CD4-positive, alpha-beta memory T cell (primary cell): ENCODE measurements around the gene S100A3. TPM values are rescaled to one million over a fixed set of nuclear protein-coding genes. Genes with fewer than 3 reads are reported as not detected.
A peak's percentile ranks its signal among the peaks of the same experiment; 100 is the strongest.

ENCODE experiments used
- CTCF ChIA-PET: fragments of 350-600 bp; sonication (Branson Sonifier 250); formaldehyde crosslinking; loops from one replicate; lab custom pipeline; 2021; ENCODE audit warnings: inconsistent platforms; ENCODE audit not compliant: partially characterized antibody; lab: Charles Lee
- POLR2A ChIA-PET: fragments of 350-600 bp; sonication (Branson Sonifier 250); formaldehyde crosslinking; loops from one replicate; lab custom pipeline; 2021; ENCODE audit not compliant: partially characterized antibody; lab: Charles Lee
- DNase-seq, 5 donors: peaks; one replicate each; pipeline versions ENCODE4 v3.0.0 to v3.0.0-alpha.2; 2020 to 2022; ENCODE audit warnings: mixed read lengths in 1 of 5
- H3K27ac ChIP-seq: one replicate; pipeline ENCODE4 v1.7.0; 2013; ENCODE audit warnings: low read depth, low read length
- H3K27me3 ChIP-seq: 2 replicates; pipeline ENCODE4 v1.7.0; 2013; ENCODE audit warnings: mild to moderate bottlenecking, low read length, moderate library complexity; ENCODE audit not compliant: insufficient read depth
- H3K36me3 ChIP-seq: 2 replicates; pipeline ENCODE4 v1.7.0; 2013; ENCODE audit warnings: mild to moderate bottlenecking, low read length, moderate library complexity; ENCODE audit not compliant: insufficient read depth
- H3K4me1 ChIP-seq: 2 replicates; pipeline ENCODE4 v1.7.0; 2013; ENCODE audit warnings: mild to moderate bottlenecking, low read length, moderate library complexity; ENCODE audit not compliant: insufficient read depth
- H3K4me3 ChIP-seq, 2 donors: one replicate each; pipeline ENCODE4 v1.7.0; 2013; ENCODE audit warnings: low read length in 2 of 2, mild to moderate bottlenecking in 1 of 2
- H3K9me3 ChIP-seq, 2 donors: one replicate each; pipeline ENCODE4 v1.7.0; 2013; ENCODE audit warnings: low read length in 2 of 2, control low read depth in 1 of 2; ENCODE audit not compliant: control insufficient read depth in 1 of 2
- H3K27ac Mint-ChIP-seq, 7 donors: one replicate each; pipeline ENCODE4 v1.8.0; 2020 to 2021; ENCODE audit warnings: mixed read lengths in 7 of 7, mild to moderate bottlenecking in 6 of 7, inconsistent platforms in 3 of 7, moderate library complexity in 3 of 7
- H3K27me3 Mint-ChIP-seq, 2 donors: one replicate each; pipeline ENCODE4 v1.8.0; 2020 to 2021; ENCODE audit warnings: mixed read lengths in 2 of 2
- H3K36me3 Mint-ChIP-seq, 2 donors: one replicate each; pipeline ENCODE4 v1.8.0; 2020 to 2021; ENCODE audit warnings: mixed read lengths in 2 of 2, inconsistent platforms in 1 of 2, mild to moderate bottlenecking in 1 of 2
- H3K4me1 Mint-ChIP-seq, 4 donors: one replicate each; pipeline ENCODE4 v1.8.0; 2020 to 2021; ENCODE audit warnings: mixed read lengths in 4 of 4, mild to moderate bottlenecking in 1 of 4
- H3K4me3 Mint-ChIP-seq, 8 donors: one replicate each; pipeline ENCODE4 v1.8.0; 2020 to 2021; ENCODE audit warnings: mixed read lengths in 8 of 8, mild to moderate bottlenecking in 7 of 8, moderate library complexity in 6 of 8, inconsistent platforms in 3 of 8
- H3K9me3 Mint-ChIP-seq, 8 donors: one replicate each; pipeline ENCODE4 v1.8.0; 2020 to 2021; ENCODE audit warnings: mixed read lengths in 8 of 8, mild to moderate bottlenecking in 5 of 8, inconsistent platforms in 3 of 8, moderate library complexity in 1 of 8
- intact Hi-C: fragments of 100-400 bp; cut with micrococcal nuclease; formaldehyde crosslinking; loops from one replicate; pipeline ENCODE4 v1.15.1; 2023
- polyA plus RNA-seq, 2 donors: library from polyadenylated mRNA; unstranded; fragments of 300-500 nt; fragmentation: Illumina TruSeq; gene quantifications; one replicate each; pipeline ENCODE4 v1.2.3, GENCODE V29; 2021
- total RNA-seq, 2 experiments: library from RNA; stranded (reverse); gene quantifications; one replicate each; pipeline ENCODE4 v1.2.3, GENCODE V29; 2021

The S100A3 gene
- total and polyA plus RNA-seq, 4 experiments from 2014 or later: not detected

DNA sequence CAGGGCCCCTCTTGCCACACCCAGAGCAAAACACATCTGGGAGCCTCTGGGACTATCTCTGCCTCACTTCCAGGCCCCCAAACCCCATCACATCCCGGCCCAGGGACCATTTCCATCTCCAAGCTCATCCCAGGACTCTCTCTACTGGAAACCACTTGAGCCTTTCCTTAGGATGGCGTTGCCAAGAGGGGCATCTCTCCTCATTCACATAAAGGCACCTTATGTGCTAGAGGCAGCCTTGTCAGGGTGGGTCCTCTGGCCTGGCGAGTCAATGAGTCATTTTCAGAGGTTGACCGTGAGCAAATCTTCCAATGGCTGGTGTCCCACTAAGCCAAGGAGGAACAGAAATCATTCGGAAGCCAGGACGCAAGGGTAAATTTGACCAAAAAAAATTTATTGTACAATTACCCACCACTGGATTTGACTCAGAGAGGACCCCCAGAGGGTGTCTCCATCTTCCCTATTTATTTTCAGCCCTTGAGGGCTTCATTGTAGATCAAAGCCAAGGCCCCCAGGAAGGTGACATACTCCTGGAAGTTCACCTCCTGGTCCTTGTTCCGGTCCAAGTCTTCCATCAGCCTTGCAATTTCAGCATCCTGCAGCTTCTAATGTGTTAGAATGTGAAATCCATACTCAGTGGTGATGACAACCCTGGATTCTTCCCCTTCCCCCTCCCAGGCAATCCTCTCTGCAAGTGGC lies 14.7 kb downstream of the S100A3 start:
- H3K9me3 ChIP-seq: no peaks in the 10 kb centered on the region
- Mint-ChIP-seq H3K4me3 (peak overlapping the region; percentile 88 to 98 (median 96)), H3K4me1 (peaks cover 45 to 81% (median 62%) of the 10 kb centered on the region in 4 donors), H3K27me3 (no peaks in the 10 kb centered on the region), H3K27ac (peak overlapping the region; percentile 88 to 98 (median 94)), H3K36me3 (peaks cover 8 to 26% of the 10 kb centered on the region in 2 donors), H3K9me3 (no peaks in the 10 kb centered on the region)
- H3K27ac ChIP-seq: peak overlapping the region; percentile 92
- H3K4me3 ChIP-seq: peak overlapping the region; percentile 79 to 85
- peaks cover 7% of the 10 kb centered on the region for H3K36me3 ChIP-seq
- intact Hi-C loops: loop anchor here (5.0 kb wide), 1 partner anchor 98 kb away; the partner anchor contains the start of gene CHTOP
- H3K27me3 ChIP-seq: no peaks in the 10 kb centered on the region
- H3K4me1 ChIP-seq: peaks cover 68% of the 10 kb centered on the region
- CTCF ChIA-PET: interaction anchor here (0.5 to 7.6 kb wide), 10 partner anchors 8 to 464 kb away, joined by 3 to 225 read pairs (median 14); partner anchors contain the start of genes CHTOP, S100A2, S100A3 and S100A4
- no peak for DNase-seq
- POLR2A ChIA-PET: interaction anchor here (0.9 to 7.2 kb wide), 14 partner anchors 10 to 1698 kb away, joined by 3 to 631 read pairs (median 18); partner anchors contain the start of genes CHTOP, INTS3, RPS27 and S100A2

DNA sequence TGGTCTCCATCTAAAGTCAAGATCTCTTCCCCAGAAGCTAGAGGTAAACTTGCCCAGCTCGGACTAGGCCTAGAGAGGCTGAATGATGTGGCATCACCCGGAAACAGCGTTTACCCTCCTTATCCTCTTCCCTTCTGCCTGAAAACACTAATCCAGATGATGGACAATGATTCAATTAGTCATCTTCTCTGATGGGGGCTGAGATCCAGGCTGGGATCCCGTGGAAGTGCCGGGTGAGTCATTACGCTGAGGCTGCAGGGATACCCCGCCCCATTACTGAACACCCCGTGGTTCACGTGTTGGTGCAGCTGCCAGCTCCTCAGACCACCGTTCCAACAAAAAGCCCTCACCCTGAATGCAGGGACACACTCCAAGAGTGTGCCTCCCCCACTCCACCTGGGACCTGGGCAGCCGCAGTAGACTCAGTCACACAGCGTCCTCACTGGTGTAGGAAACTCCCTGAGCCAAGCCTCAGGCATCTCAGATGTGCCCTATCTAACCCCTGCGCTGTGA lies 15.3 kb downstream of the S100A3 start:
- peak in 2 of 5 donors; percentile 15 to 65 for DNase-seq
- intact Hi-C loops: loop anchor here (1.0 to 5.0 kb wide), 5 partner anchors 13 to 137 kb away; partner anchors contain the start of genes CHTOP and ILF2
- POLR2A ChIA-PET: interaction anchor here (1.0 to 7.2 kb wide), 11 partner anchors 9 to 457 kb away, joined by 3 to 631 read pairs (median 27); partner anchors contain the start of genes CHTOP, RPS27, S100A2 and S100A3
- Histone ChIP-seq H3K4me1 (peaks cover 68% of the 10 kb centered on the region), H3K27ac (peak overlapping the region; percentile 92), H3K9me3 (no peaks in the 10 kb centered on the region), H3K27me3 (no peaks in the 10 kb centered on the region), H3K36me3 (peaks cover 7% of the 10 kb centered on the region), H3K4me3 (peak overlapping the region; percentile 55 to 79)
- Mint-ChIP-seq H3K9me3 (no peaks in the 10 kb centered on the region), H3K4me1 (peaks cover 44 to 85% (median 62%) of the 10 kb centered on the region in 4 donors), H3K27ac (peak overlapping the region; percentile 88 to 98 (median 94)), H3K4me3 (peak overlapping the region; percentile 88 to 98 (median 96)), H3K36me3 (peaks cover 8 to 26% of the 10 kb centered on the region in 2 donors), H3K27me3 (no peaks in the 10 kb centered on the region)
- CTCF ChIA-PET: interaction anchor here (1.2 to 7.6 kb wide), 17 partner anchors 9 to 100 kb away, joined by 3 to 225 read pairs (median 10); partner anchors contain the start of genes CHTOP, S100A1, S100A13 and S100A14

DNA sequence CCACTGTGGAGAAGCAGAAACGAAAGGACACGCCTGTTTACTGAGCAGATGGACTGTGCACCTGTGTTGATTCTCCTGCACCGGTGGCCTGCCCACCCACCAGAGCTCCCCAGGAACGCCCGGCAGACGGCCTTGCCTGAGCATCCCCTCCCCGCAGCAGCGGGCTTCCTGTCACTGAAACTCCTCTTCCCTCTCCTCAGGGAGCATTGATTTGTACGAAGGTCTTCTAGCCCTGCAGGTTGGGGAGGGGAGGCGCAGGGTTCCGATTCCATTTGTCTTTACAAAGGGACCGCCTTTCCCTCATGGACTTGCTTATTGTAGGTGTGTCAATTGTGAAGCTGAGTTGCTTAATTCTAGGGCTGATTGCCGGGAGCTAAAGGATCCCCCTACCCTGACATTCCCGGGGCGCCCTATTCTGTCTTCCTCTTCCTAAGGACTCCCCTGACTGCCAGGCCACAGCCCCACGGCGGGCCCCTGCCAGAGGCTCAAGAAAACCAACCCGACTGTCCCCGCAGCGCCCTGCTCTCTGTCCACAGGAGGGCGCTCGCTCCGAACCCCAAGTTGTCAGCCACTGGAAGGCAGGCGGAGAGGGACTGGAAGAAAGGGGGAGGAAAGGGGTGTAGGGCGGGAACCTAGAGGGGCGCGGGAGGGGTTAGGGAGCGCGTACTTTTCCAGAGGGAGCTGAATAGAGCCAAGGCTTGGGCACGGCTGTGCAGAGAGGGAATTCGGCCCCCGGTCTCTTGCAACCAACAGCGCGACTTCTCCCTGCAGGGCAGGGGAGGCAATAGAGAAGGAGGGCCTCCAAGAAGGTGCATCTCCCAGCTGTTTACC lies 16.1 kb downstream of the S100A3 start:
- CTCF ChIA-PET: interaction anchor here (1.1 to 7.6 kb wide), 19 partner anchors 8 to 101 kb away, joined by 3 to 225 read pairs (median 9); partner anchors contain the start of genes CHTOP, S100A1, S100A13 and S100A14

DNA sequence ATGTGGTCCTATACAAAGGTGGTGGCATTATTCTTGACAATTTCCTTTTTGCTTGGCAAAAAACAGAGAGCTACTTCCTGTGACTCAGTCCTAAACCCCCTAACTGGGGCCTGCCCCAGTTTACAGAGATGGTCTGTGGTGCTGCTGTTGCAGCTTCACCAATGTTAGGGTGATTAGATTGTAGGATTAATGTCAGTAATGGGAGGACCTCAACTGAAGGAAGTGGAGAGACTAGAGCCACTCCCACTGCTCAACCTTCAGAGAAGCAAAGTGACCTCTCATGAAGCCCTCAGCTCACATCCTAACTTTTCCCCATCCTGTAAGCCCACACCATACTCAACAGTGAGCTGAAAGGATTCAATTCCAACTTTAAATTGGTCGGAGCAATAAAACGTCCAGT lies 16.9 kb downstream of the S100A3 start:
- POLR2A ChIA-PET: interaction anchor here (1.1 to 7.2 kb wide), 16 partner anchors 9 to 458 kb away, joined by 3 to 631 read pairs (median 4); partner anchors contain the start of genes CHTOP, ILF2, JTB and RPS27
- intact Hi-C loops: loop anchor here (2.0 to 5.0 kb wide), 3 partner anchors 15 to 139 kb away; partner anchors contain the start of genes CHTOP and ILF2

More for the DNA sequence above, 16.1 kb downstream of the S100A3 start:
- peaks cover 8 to 26% of the 10 kb centered on the region in 2 donors for H3K36me3 Mint-ChIP-seq
- H3K4me3 Mint-ChIP-seq: peak overlapping the region; percentile 88 to 98 (median 96)
- intact Hi-C loops: loop anchor here (1.0 to 5.0 kb wide), 5 partner anchors 14 to 138 kb away; partner anchors contain the start of genes CHTOP and ILF2
- H3K9me3 Mint-ChIP-seq: no peaks in the 10 kb centered on the region
- peaks cover 62% of the 10 kb centered on the region for H3K4me1 ChIP-seq
- H3K27me3 ChIP-seq: no peaks in the 10 kb centered on the region
- H3K36me3 ChIP-seq: peaks cover 7% of the 10 kb centered on the region
- H3K27ac ChIP-seq: peak overlapping the region; percentile 92
- DNase-seq: peak; percentile 76 to 82 (median 78)
- H3K9me3 ChIP-seq: no peaks in the 10 kb centered on the region
- H3K4me3 ChIP-seq: peak overlapping the region; percentile 55 to 79
- peak overlapping the region; percentile 88 to 98 (median 94) for H3K27ac Mint-ChIP-seq
- POLR2A ChIA-PET: interaction anchor here (1.0 to 7.2 kb wide), 17 partner anchors 8 to 457 kb away, joined by 3 to 631 read pairs (median 4); partner anchors contain the start of genes CHTOP, ILF2, RPS27 and S100A14
- H3K27me3 Mint-ChIP-seq: no peaks in the 10 kb centered on the region
- H3K4me1 Mint-ChIP-seq: peaks cover 44 to 80% (median 57%) of the 10 kb centered on the region in 4 donors

DNA sequence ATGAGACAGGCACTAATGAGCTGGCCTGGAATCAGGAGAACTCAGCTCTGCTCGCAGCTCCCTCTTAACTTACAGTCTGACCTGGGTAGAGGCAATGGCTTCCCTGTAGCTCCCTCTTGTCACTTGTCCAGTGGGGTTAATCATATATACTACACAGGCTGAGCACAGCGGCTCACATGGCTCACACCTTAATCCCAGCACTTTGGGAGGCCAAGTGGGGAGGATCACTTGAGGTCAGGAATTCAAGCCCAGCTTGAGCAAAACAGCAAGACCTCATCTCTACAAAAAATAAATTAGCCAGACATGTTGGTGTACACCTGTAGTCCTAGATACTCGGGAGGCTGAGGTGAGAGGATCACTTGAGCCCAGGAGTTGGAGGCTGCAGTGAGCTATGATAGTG lies 17.4 kb downstream of the S100A3 start:
- peaks cover 39 to 67% (median 50%) of the 10 kb centered on the region in 4 donors for H3K4me1 Mint-ChIP-seq
- Histone ChIP-seq H3K27me3 (no peaks in the 10 kb centered on the region), H3K9me3 (no peaks in the 10 kb centered on the region), H3K27ac (peak overlapping the region; percentile 92), H3K36me3 (peaks cover 7% of the 10 kb centered on the region), H3K4me3 (no peak overlapping the region), H3K4me1 (peaks cover 54% of the 10 kb centered on the region)
- intact Hi-C loops: loop anchor here (2.0 to 5.0 kb wide), 3 partner anchors 15 to 139 kb away; partner anchors contain the start of genes CHTOP and ILF2
- DNase-seq: no peak
- peaks cover 8 to 26% of the 10 kb centered on the region in 2 donors for H3K36me3 Mint-ChIP-seq
- ChIA-PET CTCF (interaction anchor here (0.7 to 7.6 kb wide), 15 partner anchors 11 to 141 kb away, joined by 3 to 225 read pairs (median 10); partner anchors contain the start of genes CHTOP, S100A14, S100A2 and S100A3), POLR2A (interaction anchor here (0.6 to 7.2 kb wide), 16 partner anchors 8 to 459 kb away, joined by 3 to 631 read pairs (median 4); partner anchors contain the start of genes CHTOP, ILF2, JTB and RPS27)
- peak overlapping the region; percentile 82 to 98 (median 93) for H3K27ac Mint-ChIP-seq
- H3K4me3 Mint-ChIP-seq: peak overlapping the region in 5 of 8 donors; percentile 4 to 42 (median 20)
- no peaks in the 10 kb centered on the region for H3K9me3 Mint-ChIP-seq
- H3K27me3 Mint-ChIP-seq: no peaks in the 10 kb centered on the region

More for the DNA sequence above, 16.9 kb downstream of the S100A3 start:
- peaks cover 43 to 72% (median 53%) of the 10 kb centered on the region in 4 donors for H3K4me1 Mint-ChIP-seq
- CTCF ChIA-PET: interaction anchor here (0.7 to 7.6 kb wide), 18 partner anchors 8 to 140 kb away, joined by 3 to 225 read pairs (median 10); partner anchors contain the start of genes CHTOP, S100A1, S100A13 and S100A14
- Histone ChIP-seq H3K4me1 (peaks cover 60% of the 10 kb centered on the region), H3K9me3 (no peaks in the 10 kb centered on the region), H3K4me3 (peak overlapping the region in 1 of 2 donors; percentile 30), H3K27me3 (no peaks in the 10 kb centered on the region), H3K36me3 (peaks cover 7% of the 10 kb centered on the region), H3K27ac (peak overlapping the region; percentile 92)
- no peaks in the 10 kb centered on the region for H3K9me3 Mint-ChIP-seq
- peak; percentile 34 to 82 (median 55) for DNase-seq
- peaks cover 8 to 26% of the 10 kb centered on the region in 2 donors for H3K36me3 Mint-ChIP-seq
- peak overlapping the region; percentile 88 to 98 (median 94) for H3K27ac Mint-ChIP-seq
- H3K27me3 Mint-ChIP-seq: no peaks in the 10 kb centered on the region
- H3K4me3 Mint-ChIP-seq: peak overlapping the region; percentile 88 to 98 (median 96)

DNA sequence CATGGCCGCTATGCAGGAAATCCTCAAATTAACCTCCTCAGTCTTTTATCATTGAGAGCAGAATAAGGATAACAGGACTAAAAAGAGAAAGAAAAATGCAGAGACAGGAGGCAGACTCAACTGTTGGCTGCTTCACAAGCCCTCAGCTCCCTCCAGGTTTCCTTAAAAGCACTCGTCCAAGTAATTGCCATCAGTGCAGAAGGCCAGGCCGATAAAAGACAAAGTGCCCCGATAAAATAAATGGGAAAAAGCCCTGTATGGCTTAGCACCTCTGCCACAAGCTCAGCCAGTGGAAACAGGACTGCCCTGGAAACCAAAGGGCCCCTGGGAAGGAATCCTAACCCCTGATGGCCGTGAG lies 21.4 kb downstream of the S100A3 start:
- no peak overlapping the region for H3K4me3 ChIP-seq
- H3K36me3 ChIP-seq: no peaks in the 10 kb centered on the region
- no peaks in the 10 kb centered on the region for H3K27me3 Mint-ChIP-seq
- H3K4me1 Mint-ChIP-seq: peaks cover 12 to 27% (median 22%) of the 10 kb centered on the region in 4 donors
- ChIA-PET CTCF (interaction anchor here (1.4 kb wide), 1 partner anchor 17 kb away, joined by 3 read pairs; no protein-coding TSS in a partner anchor), POLR2A (no interaction called here)
- H3K9me3 ChIP-seq: no peaks in the 10 kb centered on the region
- peak overlapping the region in 1 of 7 donors; percentile 48 for H3K27ac Mint-ChIP-seq
- H3K4me1 ChIP-seq: peaks cover 22% of the 10 kb centered on the region
- no peak for DNase-seq
- no peak overlapping the region for H3K27ac ChIP-seq
- H3K4me3 Mint-ChIP-seq: no peak overlapping the region
- intact Hi-C loops: no loop called here
- H3K36me3 Mint-ChIP-seq: peaks cover 0 to 5% of the 10 kb centered on the region in 2 donors
- no peaks in the 10 kb centered on the region for H3K9me3 Mint-ChIP-seq
- H3K27me3 ChIP-seq: no peaks in the 10 kb centered on the region
